Measurements from ENCODE around the gene MEI1.

- no peak for TF ChIP-seq CTCF (conservative IDR thresholded peaks at IDR 0.05; ENCODE audit: low read length)
- TF ChIP-seq EZH2phosphoT487 (IDR thresholded peaks at IDR 0.05; ENCODE audit: borderline replicate concordance): no peak
These were observed 69.1 kb downstream of the MEI1 start for GRCh38 chr22:41768430-41768829.

Measured in Loucy (cell line).